Kidney (tissue), 14 donors: ENCODE results near the gene IPCEF1. TPM values are rescaled to one million over a fixed set of nuclear protein-coding genes. Genes with fewer than 3 reads are reported as not detected.

Experiments
- DNase-seq, 5 donors: peaks; one replicate each; pipeline ENCODE4 v3.0.0-alpha.2; 2013 to 2020
- FAIRE-seq: peaks from 2 replicates; lab custom pipeline; 2012; peaks lifted over from hg19 to GRCh38; lab: Jason Lieb, UNC
- H3K27ac ChIP-seq, 2 donors: one replicate each; pipeline ENCODE4 v1.7.0; 2013; ENCODE audit warnings: low read depth in 2 of 2, low read length in 2 of 2, inconsistent platforms in 1 of 2
- H3K27me3 ChIP-seq: one replicate; pipeline ENCODE4 v1.7.1; 2013; ENCODE audit warnings: low read length, inconsistent platforms; ENCODE audit not compliant: control insufficient read depth, insufficient read depth
- H3K36me3 ChIP-seq, 3 donors: one replicate each; pipeline versions ENCODE4 v1.7.0 to v1.7.1; 2013; ENCODE audit warnings: low read length in 3 of 3, control low read depth in 1 of 3, inconsistent platforms in 1 of 3; ENCODE audit not compliant: insufficient read depth in 3 of 3, control insufficient read depth in 2 of 3
- H3K4me1 ChIP-seq, 3 donors: one replicate each; pipeline versions ENCODE4 v1.7.0 to v1.7.1; 2013; ENCODE audit warnings: low read length in 3 of 3, inconsistent platforms in 1 of 3, low read depth in 1 of 3; ENCODE audit not compliant: control insufficient read depth in 2 of 3, insufficient read depth in 2 of 3
- H3K4me3 ChIP-seq, 3 donors: one replicate each; pipeline versions ENCODE4 v1.7.0 to v1.8.1; 2013; ENCODE audit warnings: low read length in 3 of 3, control low read depth in 1 of 3, inconsistent platforms in 1 of 3
- H3K9ac ChIP-seq, 3 donors: one replicate each; pipeline versions ENCODE4 v1.7.0 to v1.7.1; 2013; ENCODE audit warnings: low read length in 3 of 3, control low read depth in 1 of 3, inconsistent platforms in 1 of 3
- H3K9me3 ChIP-seq, 3 donors: one replicate each; pipeline versions ENCODE4 v1.7.0 to v1.7.1; 2013; ENCODE audit warnings: low read length in 3 of 3, control low read depth in 1 of 3, inconsistent platforms in 1 of 3; ENCODE audit not compliant: control insufficient read depth in 2 of 3, insufficient read depth in 1 of 3
- CTCF ChIP-seq: IDR thresholded peaks from 3 replicates; pipeline ENCODE4 v1.5.1; 2012; ENCODE audit warnings: mild to moderate bottlenecking, moderate library complexity, borderline replicate concordance; ENCODE audit not compliant: insufficient read depth; ENCODE audit errors: extremely low read depth
- intact Hi-C: fragments of 100-400 bp; cut with DNase I; formaldehyde crosslinking; loops from one replicate; pipeline ENCODE4 v1.11.1; 2022
- polyA plus RNA-seq: library from polyadenylated mRNA; stranded (reverse); fragments of 350-450 nt; fragmentation: Illumina TruSeq; extraction: RNeasy Lipid Tissue Mini Kit (QIAGEN cat#74804); gene quantifications from one replicate; pipeline ENCODE4 v1.2.3, GENCODE V29; 2014; ENCODE audit warnings: low read depth, low replicate concordance; ENCODE audit not compliant: insufficient read depth
- total RNA-seq: library from RNA; stranded (reverse); fragmentation: NEBNext Ultra II Directional; extraction: Animal tissue kit (Norgen Biotek cat#: 25700); gene quantifications from one replicate; pipeline ENCODE4 v1.2.1, GENCODE V29; 2021
- donor health status: control.
- donor health status: control.
- donor health status: control.
- donor health status: control.
- donor health status: control.
- donor health status: DM: yes; HTN: yes; CAD: no.
- donor health status: Normal renal cell carcinoma (clear cell type).

The IPCEF1 gene
- total and polyA plus RNA-seq, 2 donors from 2014 or later = 2.7 to 25.9 TPM

- Histone ChIP-seq H3K9ac (no peak overlapping the region), H3K4me3 (no peak overlapping the region), H3K36me3 (no peaks in the 10 kb centered on the region), H3K27ac (no peak overlapping the region), H3K4me1 (no peaks in the 10 kb centered on the region), H3K9me3 (no peaks in the 10 kb centered on the region), H3K27me3 (no peaks in the 10 kb centered on the region)
- no peak for FAIRE-seq
- no peak for DNase-seq
- intact Hi-C loops = no loop called here
- TF ChIP-seq CTCF = no peak
These were observed 4.9 kb upstream of the IPCEF1 start for GRCh38 chr6:154361476-154361875.

DNA sequence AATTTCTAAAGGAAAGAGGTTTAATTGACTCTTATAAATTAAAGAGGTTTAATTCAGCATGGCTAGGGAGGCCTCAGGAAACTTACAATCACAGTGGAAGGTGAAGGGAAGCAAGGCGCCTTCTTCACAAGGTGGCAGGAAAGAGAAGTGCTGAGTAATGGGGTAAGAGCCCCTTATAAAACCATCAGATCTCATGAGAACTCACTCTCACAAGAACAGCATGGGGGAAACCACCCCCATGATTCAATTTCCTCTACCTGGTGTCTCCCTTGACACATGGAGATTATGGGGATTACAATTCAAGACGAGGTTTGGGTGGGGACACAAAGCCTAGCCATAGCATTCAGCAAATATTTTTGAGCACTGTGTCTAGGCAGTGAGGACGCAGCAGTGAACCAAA lies 3.9 kb upstream of the IPCEF1 start:
- no peak overlapping the region for H3K4me3 ChIP-seq
- no peaks in the 10 kb centered on the region for H3K27me3 ChIP-seq
- no peak for TF ChIP-seq CTCF
- H3K36me3 ChIP-seq = no peaks in the 10 kb centered on the region
- H3K9me3 ChIP-seq = no peaks in the 10 kb centered on the region
- no peak overlapping the region for H3K27ac ChIP-seq
- FAIRE-seq (no peak), DNase-seq (no peak)
- intact Hi-C loops = no loop called here
- no peaks in the 10 kb centered on the region for H3K4me1 ChIP-seq
- no peak overlapping the region for H3K9ac ChIP-seq

GRCh38 chr6:154359679-154360078 lies 3.1 kb upstream of the IPCEF1 start:
- H3K9ac ChIP-seq = no peak overlapping the region
- no peaks in the 10 kb centered on the region for H3K9me3 ChIP-seq
- no peak for FAIRE-seq
- intact Hi-C loops = no loop called here
- H3K4me3 ChIP-seq = no peak overlapping the region
- DNase-seq = no peak
- H3K27me3 ChIP-seq = no peaks in the 10 kb centered on the region
- no peak overlapping the region for H3K27ac ChIP-seq
- no peak for TF ChIP-seq CTCF
- no peaks in the 10 kb centered on the region for H3K4me1 ChIP-seq
- H3K36me3 ChIP-seq = no peaks in the 10 kb centered on the region

GRCh38 chr6:154359161-154359574 lies 2.6 kb upstream of the IPCEF1 start:
- no peak for FAIRE-seq

More at GRCh38 chr6:154359161-154359574, 2.6 kb upstream of the IPCEF1 start:
- no peak overlapping the region for H3K27ac ChIP-seq
- TF ChIP-seq CTCF = no peak
- no peaks in the 10 kb centered on the region for H3K9me3 ChIP-seq
- H3K4me1 ChIP-seq = no peaks in the 10 kb centered on the region
- H3K36me3 ChIP-seq = no peaks in the 10 kb centered on the region
- intact Hi-C loops = no loop called here
- no peak overlapping the region for H3K4me3 ChIP-seq
- no peak overlapping the region for H3K9ac ChIP-seq
- no peaks in the 10 kb centered on the region for H3K27me3 ChIP-seq
- peak in 1 of 5 donors; percentile 24 for DNase-seq
